ENCODE data around the gene APOA5. TPM values are rescaled to one million over a fixed set of nuclear protein-coding genes. Genes with fewer than 3 reads are reported as not detected.
A peak's percentile ranks its signal among the peaks of the same experiment; 100 is the strongest.

The APOA5 gene
- total and polyA plus RNA-seq, 2 of the 13 experiments (the other 11 are each of a cell fraction or from before 2014, with no cell fraction given): 44.0 to 49.1 TPM

DNA sequence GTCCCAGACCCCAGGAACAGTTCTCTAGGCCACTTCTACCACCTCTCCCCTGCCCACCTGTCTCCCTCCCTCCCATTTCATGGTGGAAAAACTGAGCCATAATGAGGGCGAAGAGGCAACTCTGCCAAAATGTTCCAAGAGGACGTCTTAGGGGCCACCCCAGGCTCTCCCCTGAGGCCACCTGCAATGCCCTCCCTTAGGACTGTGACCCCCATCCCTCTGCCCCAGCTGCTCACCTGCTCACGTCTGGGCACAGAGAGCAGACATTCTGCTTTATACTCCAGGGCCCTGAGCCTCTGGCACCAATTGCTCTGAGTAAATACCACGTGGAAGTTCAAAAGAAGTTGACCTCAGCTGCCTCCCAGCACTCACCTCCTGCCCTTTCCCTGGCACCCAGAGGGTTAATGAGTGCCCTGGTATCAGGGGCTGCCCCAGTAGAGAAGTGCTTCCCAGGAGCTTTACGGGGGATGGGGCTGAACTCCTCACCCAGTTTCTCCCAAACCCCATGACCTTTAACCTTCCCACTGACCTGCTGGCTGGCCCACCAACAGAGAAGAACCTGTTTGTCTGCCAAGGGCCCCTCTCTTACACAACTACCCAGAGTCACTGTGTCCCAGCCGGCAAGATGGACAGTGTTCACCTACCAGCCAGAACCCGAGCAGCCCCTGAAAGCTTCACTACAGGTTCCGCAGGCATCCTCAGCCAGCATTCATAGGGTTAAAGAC is 627 bp upstream of the APOA5 start (continued):
- TF ChIP-seq, protein P1, sequence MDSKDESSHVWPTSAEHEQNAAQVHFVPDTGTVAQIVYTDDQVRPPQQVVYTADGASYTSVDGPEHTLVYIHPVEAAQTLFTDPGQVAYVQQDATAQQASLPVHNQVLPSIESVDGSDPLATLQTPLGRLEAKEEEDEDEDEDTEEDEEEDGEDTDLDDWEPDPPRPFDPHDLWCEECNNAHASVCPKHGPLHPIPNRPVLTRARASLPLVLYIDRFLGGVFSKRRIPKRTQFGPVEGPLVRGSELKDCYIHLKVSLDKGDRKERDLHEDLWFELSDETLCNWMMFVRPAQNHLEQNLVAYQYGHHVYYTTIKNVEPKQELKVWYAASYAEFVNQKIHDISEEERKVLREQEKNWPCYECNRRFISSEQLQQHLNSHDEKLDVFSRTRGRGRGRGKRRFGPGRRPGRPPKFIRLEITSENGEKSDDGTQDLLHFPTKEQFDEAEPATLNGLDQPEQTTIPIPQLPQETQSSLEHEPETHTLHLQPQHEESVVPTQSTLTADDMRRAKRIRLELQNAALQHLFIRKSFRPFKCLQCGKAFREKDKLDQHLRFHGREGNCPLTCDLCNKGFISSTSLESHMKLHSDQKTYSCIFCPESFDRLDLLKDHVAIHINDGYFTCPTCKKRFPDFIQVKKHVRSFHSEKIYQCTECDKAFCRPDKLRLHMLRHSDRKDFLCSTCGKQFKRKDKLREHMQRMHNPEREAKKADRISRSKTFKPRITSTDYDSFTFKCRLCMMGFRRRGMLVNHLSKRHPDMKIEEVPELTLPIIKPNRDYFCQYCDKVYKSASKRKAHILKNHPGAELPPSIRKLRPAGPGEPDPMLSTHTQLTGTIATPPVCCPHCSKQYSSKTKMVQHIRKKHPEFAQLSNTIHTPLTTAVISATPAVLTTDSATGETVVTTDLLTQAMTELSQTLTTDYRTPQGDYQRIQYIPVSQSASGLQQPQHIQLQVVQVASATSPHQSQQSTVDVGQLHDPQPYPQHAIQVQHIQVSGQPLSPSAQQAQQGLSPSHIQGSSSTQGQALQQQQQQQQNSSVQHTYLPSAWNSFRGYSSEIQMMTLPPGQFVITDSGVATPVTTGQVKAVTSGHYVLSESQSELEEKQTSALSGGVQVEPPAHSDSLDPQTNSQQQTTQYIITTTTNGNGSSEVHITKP (CRISPR knock-in tag; IDR thresholded peaks at IDR 0.05; ENCODE audit: low read depth): no peak
- no peak for TF ChIP-seq RELA (CRISPR knock-in tag; IDR thresholded peaks at IDR 0.05)
- TF ChIP-seq, protein P2, sequence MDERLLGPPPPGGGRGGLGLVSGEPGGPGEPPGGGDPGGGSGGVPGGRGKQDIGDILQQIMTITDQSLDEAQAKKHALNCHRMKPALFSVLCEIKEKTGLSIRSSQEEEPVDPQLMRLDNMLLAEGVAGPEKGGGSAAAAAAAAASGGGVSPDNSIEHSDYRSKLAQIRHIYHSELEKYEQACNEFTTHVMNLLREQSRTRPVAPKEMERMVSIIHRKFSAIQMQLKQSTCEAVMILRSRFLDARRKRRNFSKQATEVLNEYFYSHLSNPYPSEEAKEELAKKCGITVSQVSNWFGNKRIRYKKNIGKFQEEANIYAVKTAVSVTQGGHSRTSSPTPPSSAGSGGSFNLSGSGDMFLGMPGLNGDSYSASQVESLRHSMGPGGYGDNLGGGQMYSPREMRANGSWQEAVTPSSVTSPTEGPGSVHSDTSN (CRISPR knock-in tag; IDR thresholded peaks at IDR 0.05): no peak
- TF ChIP-seq, protein P3, sequence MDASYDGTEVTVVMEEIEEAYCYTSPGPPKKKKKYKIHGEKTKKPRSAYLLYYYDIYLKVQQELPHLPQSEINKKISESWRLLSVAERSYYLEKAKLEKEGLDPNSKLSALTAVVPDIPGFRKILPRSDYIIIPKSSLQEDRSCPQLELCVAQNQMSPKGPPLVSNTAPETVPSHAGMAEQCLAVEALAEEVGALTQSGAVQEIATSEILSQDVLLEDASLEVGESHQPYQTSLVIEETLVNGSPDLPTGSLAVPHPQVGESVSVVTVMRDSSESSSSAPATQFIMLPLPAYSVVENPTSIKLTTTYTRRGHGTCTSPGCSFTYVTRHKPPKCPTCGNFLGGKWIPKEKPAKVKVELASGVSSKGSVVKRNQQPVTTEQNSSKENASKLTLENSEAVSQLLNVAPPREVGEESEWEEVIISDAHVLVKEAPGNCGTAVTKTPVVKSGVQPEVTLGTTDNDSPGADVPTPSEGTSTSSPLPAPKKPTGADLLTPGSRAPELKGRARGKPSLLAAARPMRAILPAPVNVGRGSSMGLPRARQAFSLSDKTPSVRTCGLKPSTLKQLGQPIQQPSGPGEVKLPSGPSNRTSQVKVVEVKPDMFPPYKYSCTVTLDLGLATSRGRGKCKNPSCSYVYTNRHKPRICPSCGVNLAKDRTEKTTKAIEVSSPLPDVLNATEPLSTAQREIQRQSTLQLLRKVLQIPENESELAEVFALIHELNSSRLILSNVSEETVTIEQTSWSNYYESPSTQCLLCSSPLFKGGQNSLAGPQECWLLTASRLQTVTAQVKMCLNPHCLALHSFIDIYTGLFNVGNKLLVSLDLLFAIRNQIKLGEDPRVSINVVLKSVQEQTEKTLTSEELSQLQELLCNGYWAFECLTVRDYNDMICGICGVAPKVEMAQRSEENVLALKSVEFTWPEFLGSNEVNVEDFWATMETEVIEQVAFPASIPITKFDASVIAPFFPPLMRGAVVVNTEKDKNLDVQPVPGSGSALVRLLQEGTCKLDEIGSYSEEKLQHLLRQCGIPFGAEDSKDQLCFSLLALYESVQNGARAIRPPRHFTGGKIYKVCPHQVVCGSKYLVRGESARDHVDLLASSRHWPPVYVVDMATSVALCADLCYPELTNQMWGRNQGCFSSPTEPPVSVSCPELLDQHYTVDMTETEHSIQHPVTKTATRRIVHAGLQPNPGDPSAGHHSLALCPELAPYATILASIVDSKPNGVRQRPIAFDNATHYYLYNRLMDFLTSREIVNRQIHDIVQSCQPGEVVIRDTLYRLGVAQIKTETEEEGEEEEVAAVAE (CRISPR knock-in tag; IDR thresholded peaks at IDR 0.05; ENCODE audit: borderline replicate concordance): no peak
- TF ChIP-seq HES4 (CRISPR knock-in tag; IDR thresholded peaks at IDR 0.05; ENCODE audit: borderline replicate concordance): no peak
- TF ChIP-seq, protein P4, sequence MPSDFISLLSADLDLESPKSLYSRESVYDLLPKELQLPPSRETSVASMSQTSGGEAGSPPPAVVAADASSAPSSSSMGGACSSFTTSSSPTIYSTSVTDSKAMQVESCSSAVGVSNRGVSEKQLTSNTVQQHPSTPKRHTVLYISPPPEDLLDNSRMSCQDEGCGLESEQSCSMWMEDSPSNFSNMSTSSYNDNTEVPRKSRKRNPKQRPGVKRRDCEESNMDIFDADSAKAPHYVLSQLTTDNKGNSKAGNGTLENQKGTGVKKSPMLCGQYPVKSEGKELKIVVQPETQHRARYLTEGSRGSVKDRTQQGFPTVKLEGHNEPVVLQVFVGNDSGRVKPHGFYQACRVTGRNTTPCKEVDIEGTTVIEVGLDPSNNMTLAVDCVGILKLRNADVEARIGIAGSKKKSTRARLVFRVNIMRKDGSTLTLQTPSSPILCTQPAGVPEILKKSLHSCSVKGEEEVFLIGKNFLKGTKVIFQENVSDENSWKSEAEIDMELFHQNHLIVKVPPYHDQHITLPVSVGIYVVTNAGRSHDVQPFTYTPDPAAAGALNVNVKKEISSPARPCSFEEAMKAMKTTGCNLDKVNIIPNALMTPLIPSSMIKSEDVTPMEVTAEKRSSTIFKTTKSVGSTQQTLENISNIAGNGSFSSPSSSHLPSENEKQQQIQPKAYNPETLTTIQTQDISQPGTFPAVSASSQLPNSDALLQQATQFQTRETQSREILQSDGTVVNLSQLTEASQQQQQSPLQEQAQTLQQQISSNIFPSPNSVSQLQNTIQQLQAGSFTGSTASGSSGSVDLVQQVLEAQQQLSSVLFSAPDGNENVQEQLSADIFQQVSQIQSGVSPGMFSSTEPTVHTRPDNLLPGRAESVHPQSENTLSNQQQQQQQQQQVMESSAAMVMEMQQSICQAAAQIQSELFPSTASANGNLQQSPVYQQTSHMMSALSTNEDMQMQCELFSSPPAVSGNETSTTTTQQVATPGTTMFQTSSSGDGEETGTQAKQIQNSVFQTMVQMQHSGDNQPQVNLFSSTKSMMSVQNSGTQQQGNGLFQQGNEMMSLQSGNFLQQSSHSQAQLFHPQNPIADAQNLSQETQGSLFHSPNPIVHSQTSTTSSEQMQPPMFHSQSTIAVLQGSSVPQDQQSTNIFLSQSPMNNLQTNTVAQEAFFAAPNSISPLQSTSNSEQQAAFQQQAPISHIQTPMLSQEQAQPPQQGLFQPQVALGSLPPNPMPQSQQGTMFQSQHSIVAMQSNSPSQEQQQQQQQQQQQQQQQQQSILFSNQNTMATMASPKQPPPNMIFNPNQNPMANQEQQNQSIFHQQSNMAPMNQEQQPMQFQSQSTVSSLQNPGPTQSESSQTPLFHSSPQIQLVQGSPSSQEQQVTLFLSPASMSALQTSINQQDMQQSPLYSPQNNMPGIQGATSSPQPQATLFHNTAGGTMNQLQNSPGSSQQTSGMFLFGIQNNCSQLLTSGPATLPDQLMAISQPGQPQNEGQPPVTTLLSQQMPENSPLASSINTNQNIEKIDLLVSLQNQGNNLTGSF (CRISPR knock-in tag; IDR thresholded peaks at IDR 0.05): no peak
- TF ChIP-seq FOXC1 (CRISPR knock-in tag; IDR thresholded peaks at IDR 0.05; ENCODE audit: borderline replicate concordance): no peak; the same call in 1 of the 2 replicates
- no peak for TF ChIP-seq POLR2AphosphoS2 (IDR thresholded peaks at IDR 0.05; ENCODE audit: low read depth, low read length)
- no peak for TF ChIP-seq ZNF17 (CRISPR knock-in tag; IDR thresholded peaks at IDR 0.05)
- peak; percentile 90; the same call in 1 of the 2 replicates for TF ChIP-seq HNRNPL (IDR thresholded peaks at IDR 0.05; ENCODE audit: low read depth, low read length)

Measured in HepG2 (cell line).